Measurements from ENCODE around the gene USE1.

Gene USE1

GRCh38 chr19:17195106-17195505 lies 20.1 kb upstream of the USE1 start:
- ATAC-seq (no peak), DNase-seq (ENCODE audit: low spot score in 2 of 2) (no peak)
- H3K36me3 Mint-ChIP-seq: no peaks in the 10 kb centered on the region
- H3K4me3 Mint-ChIP-seq: no peak overlapping the region
- H3K27ac Mint-ChIP-seq: peak overlapping the region; percentile 56
- H3K4me1 Mint-ChIP-seq: no peaks in the 10 kb centered on the region
- no peaks in the 10 kb centered on the region for H3K9me3 Mint-ChIP-seq

- H3K4me1 Mint-ChIP-seq: no peaks in the 10 kb centered on the region
- no peaks in the 10 kb centered on the region for H3K36me3 Mint-ChIP-seq
- H3K4me3 Mint-ChIP-seq: no peak overlapping the region
- no peak for ATAC-seq
- peak overlapping the region; percentile 13 for H3K27ac Mint-ChIP-seq
- DNase-seq (ENCODE audit: low spot score in 2 of 2): no peak
- H3K9me3 Mint-ChIP-seq: no peaks in the 10 kb centered on the region
These were observed 18.5 kb upstream of the USE1 start for GRCh38 chr19:17196610-17197009.

GRCh38 chr19:17197666-17198065 lies 17.5 kb upstream of the USE1 start:
- Mint-ChIP-seq H3K4me1 (no peaks in the 10 kb centered on the region), H3K4me3 (no peak overlapping the region), H3K36me3 (no peaks in the 10 kb centered on the region), H3K27ac (no peak overlapping the region), H3K9me3 (no peaks in the 10 kb centered on the region)
- DNase-seq (ENCODE audit: low spot score in 2 of 2) (no peak), ATAC-seq (no peak)

- H3K4me3 Mint-ChIP-seq: no peak overlapping the region
- peak overlapping the region; percentile 59 for H3K27ac Mint-ChIP-seq
- H3K4me1 Mint-ChIP-seq: no peaks in the 10 kb centered on the region
- H3K9me3 Mint-ChIP-seq: no peaks in the 10 kb centered on the region
- ATAC-seq (no peak), DNase-seq (ENCODE audit: low spot score in 2 of 2) (no peak)
- no peaks in the 10 kb centered on the region for H3K36me3 Mint-ChIP-seq
These were observed 14.6 kb upstream of the USE1 start for GRCh38 chr19:17200408-17201079.

- DNase-seq (ENCODE audit: low spot score in 2 of 2) (no peak), ATAC-seq (peak; percentile 64)
- no peaks in the 10 kb centered on the region for H3K4me1 Mint-ChIP-seq
- H3K4me3 Mint-ChIP-seq: no peak overlapping the region
- H3K36me3 Mint-ChIP-seq: peaks cover 12% of the 10 kb centered on the region
- H3K9me3 Mint-ChIP-seq: no peaks in the 10 kb centered on the region
- H3K27ac Mint-ChIP-seq: peak overlapping the region; percentile 40
These were observed 12.9 kb upstream of the USE1 start for GRCh38 chr19:17202249-17202648.

- Mint-ChIP-seq H3K9me3 (no peaks in the 10 kb centered on the region), H3K36me3 (peaks cover 17% of the 10 kb centered on the region), H3K4me3 (no peak overlapping the region), H3K4me1 (no peaks in the 10 kb centered on the region), H3K27ac (no peak overlapping the region)
- DNase-seq (ENCODE audit: low spot score in 2 of 2) (no peak), ATAC-seq (no peak)
These were observed 12.4 kb upstream of the USE1 start for GRCh38 chr19:17202713-17203112.

- H3K4me3 Mint-ChIP-seq: no peak overlapping the region
- peaks cover 11% of the 10 kb centered on the region for H3K4me1 Mint-ChIP-seq
- peaks cover 43% of the 10 kb centered on the region for H3K36me3 Mint-ChIP-seq
- no peaks in the 10 kb centered on the region for H3K9me3 Mint-ChIP-seq
- ATAC-seq (peak; percentile 60), DNase-seq (ENCODE audit: low spot score in 2 of 2) (peak in 1 of 2 donors; percentile 28)
- no peak overlapping the region for H3K27ac Mint-ChIP-seq
These were observed 9.7 kb upstream of the USE1 start for GRCh38 chr19:17205237-17206140.

- H3K36me3 Mint-ChIP-seq: peaks cover 57% of the 10 kb centered on the region
- no peak for ATAC-seq
- DNase-seq (ENCODE audit: low spot score in 2 of 2): no peak
- no peak overlapping the region for H3K4me3 Mint-ChIP-seq
- H3K4me1 Mint-ChIP-seq: peaks cover 11% of the 10 kb centered on the region
- no peak overlapping the region for H3K27ac Mint-ChIP-seq
- H3K9me3 Mint-ChIP-seq: no peaks in the 10 kb centered on the region
These were observed 8.2 kb upstream of the USE1 start for GRCh38 chr19:17206736-17207581.

- peak overlapping the region; percentile 92 for H3K27ac Mint-ChIP-seq
These were observed 5.8 kb upstream of the USE1 start for GRCh38 chr19:17209126-17210036.

GRCh38 chr19:17210296-17210695 lies 4.9 kb upstream of the USE1 start:
- H3K27ac Mint-ChIP-seq: peak overlapping the region; percentile 92
- H3K4me1 Mint-ChIP-seq: peaks cover 21% of the 10 kb centered on the region
- no peak overlapping the region for H3K4me3 Mint-ChIP-seq
- ATAC-seq (no peak), DNase-seq (ENCODE audit: low spot score in 2 of 2) (no peak)
- H3K36me3 Mint-ChIP-seq: peaks cover 87% of the 10 kb centered on the region
- H3K9me3 Mint-ChIP-seq: no peaks in the 10 kb centered on the region

More at GRCh38 chr19:17209126-17210036, 5.8 kb upstream of the USE1 start:
- Mint-ChIP-seq H3K36me3 (peaks cover 81% of the 10 kb centered on the region), H3K4me1 (peaks cover 12% of the 10 kb centered on the region), H3K9me3 (no peaks in the 10 kb centered on the region), H3K4me3 (no peak overlapping the region)
- DNase-seq (ENCODE audit: low spot score in 2 of 2): peak in 1 of 2 donors; percentile 70
- peak; percentile 57 for ATAC-seq

- peaks cover 90% of the 10 kb centered on the region for H3K36me3 Mint-ChIP-seq
- no peak overlapping the region for H3K27ac Mint-ChIP-seq
- H3K9me3 Mint-ChIP-seq: no peaks in the 10 kb centered on the region
- no peak for ATAC-seq
- peaks cover 22% of the 10 kb centered on the region for H3K4me1 Mint-ChIP-seq
- H3K4me3 Mint-ChIP-seq: no peak overlapping the region
- DNase-seq (ENCODE audit: low spot score in 2 of 2): no peak
These were observed 3.4 kb upstream of the USE1 start for GRCh38 chr19:17211547-17212446.

- peaks cover 22% of the 10 kb centered on the region for H3K4me1 Mint-ChIP-seq
- no peak for ATAC-seq
- H3K9me3 Mint-ChIP-seq: no peaks in the 10 kb centered on the region
- H3K36me3 Mint-ChIP-seq: peaks cover 91% of the 10 kb centered on the region
- H3K27ac Mint-ChIP-seq: peak overlapping the region; percentile 54
- H3K4me3 Mint-ChIP-seq: no peak overlapping the region
- no peak for DNase-seq (ENCODE audit: low spot score in 2 of 2)
These were observed 1.8 kb upstream of the USE1 start for GRCh38 chr19:17213334-17213733.

- ATAC-seq: no peak
These were observed 540 bp upstream of the USE1 start for GRCh38 chr19:17214508-17215126.

More at GRCh38 chr19:17214508-17215126, 540 bp upstream of the USE1 start:
- Mint-ChIP-seq H3K36me3 (peaks cover 91% of the 10 kb centered on the region), H3K4me3 (peak overlapping the region; percentile 78), H3K4me1 (peaks cover 12% of the 10 kb centered on the region), H3K27ac (peak overlapping the region; percentile 96), H3K9me3 (no peaks in the 10 kb centered on the region)
- DNase-seq (ENCODE audit: low spot score in 2 of 2): no peak
